ENCODE results near the gene COL6A2. TPM values are rescaled to one million over a fixed set of nuclear protein-coding genes. Genes with fewer than 3 reads are reported as not detected.

COL6A2 gene
- total RNA-seq, 1 experiment from 2014 or later: 129 TPM

DNA sequence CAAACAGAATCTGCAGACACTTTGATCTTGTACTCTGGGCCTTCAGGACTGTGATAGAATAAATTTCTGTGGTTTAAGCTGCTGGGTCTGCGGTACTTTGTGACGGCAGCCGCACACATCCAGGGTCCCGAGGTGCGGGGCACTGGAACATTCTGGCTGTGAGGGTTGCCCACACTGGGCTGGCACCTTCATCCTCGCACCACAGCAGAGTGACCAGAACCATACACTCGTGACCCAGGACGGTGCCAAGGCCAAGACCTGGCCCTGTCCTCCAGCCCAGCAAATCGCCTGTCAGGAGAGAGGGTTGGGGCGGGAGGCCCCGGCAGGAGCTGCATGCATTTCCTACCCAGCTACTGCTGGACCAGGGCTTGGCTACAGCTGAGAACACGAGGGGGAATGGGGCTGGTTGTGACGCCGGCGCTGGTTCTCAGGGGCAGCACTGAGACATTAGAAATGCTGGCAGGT lies 60.1 kb downstream of the COL6A2 start:
- Histone ChIP-seq H2BK12ac (ENCODE audit: insufficient read length, low read depth, low read length) (no peak overlapping the region), H3K4me1 (ENCODE audit: insufficient read depth, low read length) (no peaks in the 10 kb centered on the region; the same call in 1 of the 2 replicates), H3K4ac (ENCODE audit: low read depth, low read length) (no peak overlapping the region), H3K9ac (ENCODE audit: extremely low read depth, insufficient read length, low read length) (no peak overlapping the region), H4K91ac (ENCODE audit: insufficient read length, low read depth, low read length) (no peak overlapping the region), H3K79me2 (ENCODE audit: insufficient read depth, low read length) (no peaks in the 10 kb centered on the region), H2BK15ac (ENCODE audit: low read depth, low read length) (no peak overlapping the region), H4K8ac (replicated peaks; ENCODE audit: insufficient read length, low read depth, low read length) (no peak overlapping the region), H3K23me2 (ENCODE audit: insufficient read length, low read depth, low read length, poor library complexity, severe bottlenecking) (no peaks in the 10 kb centered on the region), H2AFZ (ENCODE audit: low read length) (no peak overlapping the region), H3K27me3 (ENCODE audit: insufficient read depth, low read length) (no peaks in the 10 kb centered on the region), H3K14ac (ENCODE audit: insufficient read depth, low read length) (no peak overlapping the region), H3K9me3 (ENCODE audit: control insufficient read depth, low read depth, low read length) (no peaks in the 10 kb centered on the region), H2BK120ac (ENCODE audit: low read depth, low read length, poor library complexity, severe bottlenecking) (no peak overlapping the region), H2BK20ac (ENCODE audit: low read depth, low read length, poor library complexity, severe bottlenecking) (no peak overlapping the region), H4K5ac (ENCODE audit: insufficient read length, low read depth, low read length) (no peak overlapping the region), H3K27ac (ENCODE audit: insufficient read length, low read depth, low read length) (no peak overlapping the region), H3K56ac (ENCODE audit: insufficient read length, low read depth, low read length) (no peak overlapping the region), H3K79me1 (ENCODE audit: insufficient read depth, low read depth, low read length, poor library complexity, severe bottlenecking) (no peaks in the 10 kb centered on the region), H3K18ac (ENCODE audit: insufficient read length, low read depth, low read length) (no peak overlapping the region), H4K20me1 (ENCODE audit: control insufficient read depth, insufficient read depth, insufficient read length) (no peaks in the 10 kb centered on the region), H2BK5ac (ENCODE audit: insufficient read length, low read length) (no peak overlapping the region), H3K23ac (ENCODE audit: insufficient read length, low read depth, low read length) (no peak overlapping the region), H2AK5ac (ENCODE audit: insufficient read length, low read length) (no peak overlapping the region), H3K4me2 (ENCODE audit: insufficient read depth, insufficient read length, low read length) (no peak overlapping the region), H3T11ph (ENCODE audit: low read length) (no peak overlapping the region)
- H3K36me3 Mint-ChIP-seq (ENCODE audit: insufficient read depth in 1 of 3, low read depth in 3 of 3): peaks cover 19 to 29% (median 20%) of the 10 kb centered on the region in 3 experiments
- H3K9me3 Mint-ChIP-seq: peaks cover 15 to 27% of the 10 kb centered on the region in 2 experiments
- TF ChIP-seq, protein P1, sequence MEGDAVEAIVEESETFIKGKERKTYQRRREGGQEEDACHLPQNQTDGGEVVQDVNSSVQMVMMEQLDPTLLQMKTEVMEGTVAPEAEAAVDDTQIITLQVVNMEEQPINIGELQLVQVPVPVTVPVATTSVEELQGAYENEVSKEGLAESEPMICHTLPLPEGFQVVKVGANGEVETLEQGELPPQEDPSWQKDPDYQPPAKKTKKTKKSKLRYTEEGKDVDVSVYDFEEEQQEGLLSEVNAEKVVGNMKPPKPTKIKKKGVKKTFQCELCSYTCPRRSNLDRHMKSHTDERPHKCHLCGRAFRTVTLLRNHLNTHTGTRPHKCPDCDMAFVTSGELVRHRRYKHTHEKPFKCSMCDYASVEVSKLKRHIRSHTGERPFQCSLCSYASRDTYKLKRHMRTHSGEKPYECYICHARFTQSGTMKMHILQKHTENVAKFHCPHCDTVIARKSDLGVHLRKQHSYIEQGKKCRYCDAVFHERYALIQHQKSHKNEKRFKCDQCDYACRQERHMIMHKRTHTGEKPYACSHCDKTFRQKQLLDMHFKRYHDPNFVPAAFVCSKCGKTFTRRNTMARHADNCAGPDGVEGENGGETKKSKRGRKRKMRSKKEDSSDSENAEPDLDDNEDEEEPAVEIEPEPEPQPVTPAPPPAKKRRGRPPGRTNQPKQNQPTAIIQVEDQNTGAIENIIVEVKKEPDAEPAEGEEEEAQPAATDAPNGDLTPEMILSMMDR (conservative IDR thresholded peaks at IDR 0.05): no peak
- WGBS (ENCODE audit: extremely low coverage, insufficient read length, low lambda C conversion rate): no CpG with 5 or more reads among the region's 15 CpGs
- no peaks in the 10 kb centered on the region for H3K27me3 Mint-ChIP-seq (ENCODE audit: low read depth)
- H3K4me3 Mint-ChIP-seq: no peak overlapping the region
- H3K4me1 Mint-ChIP-seq: no peaks in the 10 kb centered on the region; a peak in 1 of 4 replicates
- DNase-seq: peak; percentile 16
- 0 out of 7 replicates have a peak overlapping the region, but pooled peaks of 1 of the 3 experiments have one; percentile 34 for H3K27ac Mint-ChIP-seq

Data from H9 (cell line).